ENCODE measurements around the gene FTCD. TPM values are rescaled to one million over a fixed set of nuclear protein-coding genes. Genes with fewer than 3 reads are reported as not detected.

The FTCD gene
- total and polyA plus RNA-seq, 2 experiments from 2014 or later, result not detected

GRCh38 chr21:46128106-46128932, 27.1 kb downstream of the FTCD start:
- Histone ChIP-seq H3K79me2 (ENCODE audit: insufficient read depth) (peaks cover 11% of the 10 kb centered on the region; the same call in 1 of the 2 replicates), H3K9me2 (ENCODE audit: insufficient read depth) (no peaks in the 10 kb centered on the region), H3K9ac (no peak overlapping the region), H3K4me2 (ENCODE audit: unreplicated experiment) (no peak overlapping the region), H3K36me3 (ENCODE audit: low read depth) (peaks cover 24% of the 10 kb centered on the region; the same call in 1 of the 2 replicates), H3K4me3 (no peak overlapping the region), H3K27ac (no peak overlapping the region), H2AFZ (no peak overlapping the region), H3K9me3 (ENCODE audit: low read depth) (no peaks in the 10 kb centered on the region), H3K27me3 (replicated peaks; ENCODE audit: insufficient read depth) (no peaks in the 10 kb centered on the region), H4K20me1 (ENCODE audit: insufficient read depth) (no peaks in the 10 kb centered on the region), H3F3A (ENCODE audit: insufficient read depth) (peaks cover 55% of the 10 kb centered on the region), H3K4me1 (ENCODE audit: insufficient read depth) (no peaks in the 10 kb centered on the region)
- in situ Hi-C loops (cut with MboI), result no loop called here
- TF ChIP-seq EZH2 (IDR thresholded peaks at IDR 0.05; ENCODE audit: insufficient read depth, poor library complexity, severe bottlenecking), result no peak
- no peak for TF ChIP-seq EZH2phosphoT487 (IDR thresholded peaks at IDR 0.05; ENCODE audit: insufficient read depth, low read depth)
- peak; percentile 48 for DNase-seq
- 73 to 74% methylated on average over 23 of the region's 23 CpGs for WGBS, 2 experiments (ENCODE audit: low coverage in 1 of 2, low lambda C conversion rate in 2 of 2, missing lambda C conversion rate in 2 of 2)

- no peak for DNase-seq
- Histone ChIP-seq H4K20me1 (ENCODE audit: insufficient read depth) (no peaks in the 10 kb centered on the region), H3K9me3 (ENCODE audit: low read depth) (no peaks in the 10 kb centered on the region), H3K27ac (no peak overlapping the region), H3K27me3 (replicated peaks; ENCODE audit: insufficient read depth) (no peaks in the 10 kb centered on the region), H3K9me2 (ENCODE audit: insufficient read depth) (no peaks in the 10 kb centered on the region), H3K9ac (no peak overlapping the region), H3K4me3 (no peak overlapping the region), H2AFZ (no peak overlapping the region), H3F3A (ENCODE audit: insufficient read depth) (peaks cover 53% of the 10 kb centered on the region), H3K4me1 (ENCODE audit: insufficient read depth) (peaks cover 4% of the 10 kb centered on the region), H3K4me2 (ENCODE audit: unreplicated experiment) (no peak overlapping the region), H3K36me3 (ENCODE audit: low read depth) (peaks cover 27% of the 10 kb centered on the region; the same call in 1 of the 2 replicates), H3K79me2 (ENCODE audit: insufficient read depth) (peaks cover 14% of the 10 kb centered on the region; the same call in 1 of the 2 replicates)
- TF ChIP-seq EZH2phosphoT487 (IDR thresholded peaks at IDR 0.05; ENCODE audit: insufficient read depth, low read depth), result no peak
- no peak for TF ChIP-seq EZH2 (IDR thresholded peaks at IDR 0.05; ENCODE audit: insufficient read depth, poor library complexity, severe bottlenecking)
- WGBS, 2 experiments (ENCODE audit: low coverage in 1 of 2, low lambda C conversion rate in 2 of 2, missing lambda C conversion rate in 2 of 2), result 86 to 87% methylated on average over 32 to 38 of the region's 40 CpGs
- in situ Hi-C loops (cut with MboI), result no loop called here
Measured at GRCh38 chr21:46127239-46128105, 27.9 kb downstream of the FTCD start.

- no peak overlapping the region for H3K9ac ChIP-seq
- no peaks in the 10 kb centered on the region for H3K9me3 ChIP-seq (ENCODE audit: low read depth)
- H3K27ac ChIP-seq, result no peak overlapping the region
- H3K36me3 ChIP-seq (ENCODE audit: low read depth), result peaks cover 30% of the 10 kb centered on the region; the same call in 1 of the 2 replicates
- no peak overlapping the region for H3K4me3 ChIP-seq
- no peak overlapping the region for H3K4me2 ChIP-seq (ENCODE audit: unreplicated experiment)
- no peak for TF ChIP-seq EZH2 (IDR thresholded peaks at IDR 0.05; ENCODE audit: insufficient read depth, poor library complexity, severe bottlenecking)
- no peak for TF ChIP-seq EZH2phosphoT487 (IDR thresholded peaks at IDR 0.05; ENCODE audit: insufficient read depth, low read depth)
- H3K79me2 ChIP-seq (ENCODE audit: insufficient read depth), result peaks cover 14% of the 10 kb centered on the region; the same call in 1 of the 2 replicates
- H3F3A ChIP-seq (ENCODE audit: insufficient read depth), result peaks cover 55% of the 10 kb centered on the region
- no peak overlapping the region for H2AFZ ChIP-seq
- in situ Hi-C loops (cut with MboI), result no loop called here
- H3K27me3 ChIP-seq (replicated peaks; ENCODE audit: insufficient read depth), result no peaks in the 10 kb centered on the region
- H3K4me1 ChIP-seq (ENCODE audit: insufficient read depth), result peaks cover 13% of the 10 kb centered on the region
- no peaks in the 10 kb centered on the region for H3K9me2 ChIP-seq (ENCODE audit: insufficient read depth)
- WGBS, 2 experiments (ENCODE audit: low coverage in 1 of 2, low lambda C conversion rate in 2 of 2, missing lambda C conversion rate in 2 of 2), result 79 to 82% methylated on average over 25 to 30 of the region's 32 CpGs
- H4K20me1 ChIP-seq (ENCODE audit: insufficient read depth), result no peaks in the 10 kb centered on the region
- DNase-seq, result no peak
Measured at GRCh38 chr21:46126309-46127238, 28.8 kb downstream of the FTCD start.
